Measurements from ENCODE around the gene JUNB. TPM values are rescaled to one million over a fixed set of nuclear protein-coding genes. Genes with fewer than 3 reads are reported as not detected.

JUNB gene
- total and polyA plus RNA-seq, 2 of the 13 experiments (the other 11 are each of a cell fraction or from before 2014, with no cell fraction given) = 7.7 to 8.2 TPM

GRCh38 chr19:12791345-12792050, at the start of gene JUNB (continued):
- TF ChIP-seq, protein P1, sequence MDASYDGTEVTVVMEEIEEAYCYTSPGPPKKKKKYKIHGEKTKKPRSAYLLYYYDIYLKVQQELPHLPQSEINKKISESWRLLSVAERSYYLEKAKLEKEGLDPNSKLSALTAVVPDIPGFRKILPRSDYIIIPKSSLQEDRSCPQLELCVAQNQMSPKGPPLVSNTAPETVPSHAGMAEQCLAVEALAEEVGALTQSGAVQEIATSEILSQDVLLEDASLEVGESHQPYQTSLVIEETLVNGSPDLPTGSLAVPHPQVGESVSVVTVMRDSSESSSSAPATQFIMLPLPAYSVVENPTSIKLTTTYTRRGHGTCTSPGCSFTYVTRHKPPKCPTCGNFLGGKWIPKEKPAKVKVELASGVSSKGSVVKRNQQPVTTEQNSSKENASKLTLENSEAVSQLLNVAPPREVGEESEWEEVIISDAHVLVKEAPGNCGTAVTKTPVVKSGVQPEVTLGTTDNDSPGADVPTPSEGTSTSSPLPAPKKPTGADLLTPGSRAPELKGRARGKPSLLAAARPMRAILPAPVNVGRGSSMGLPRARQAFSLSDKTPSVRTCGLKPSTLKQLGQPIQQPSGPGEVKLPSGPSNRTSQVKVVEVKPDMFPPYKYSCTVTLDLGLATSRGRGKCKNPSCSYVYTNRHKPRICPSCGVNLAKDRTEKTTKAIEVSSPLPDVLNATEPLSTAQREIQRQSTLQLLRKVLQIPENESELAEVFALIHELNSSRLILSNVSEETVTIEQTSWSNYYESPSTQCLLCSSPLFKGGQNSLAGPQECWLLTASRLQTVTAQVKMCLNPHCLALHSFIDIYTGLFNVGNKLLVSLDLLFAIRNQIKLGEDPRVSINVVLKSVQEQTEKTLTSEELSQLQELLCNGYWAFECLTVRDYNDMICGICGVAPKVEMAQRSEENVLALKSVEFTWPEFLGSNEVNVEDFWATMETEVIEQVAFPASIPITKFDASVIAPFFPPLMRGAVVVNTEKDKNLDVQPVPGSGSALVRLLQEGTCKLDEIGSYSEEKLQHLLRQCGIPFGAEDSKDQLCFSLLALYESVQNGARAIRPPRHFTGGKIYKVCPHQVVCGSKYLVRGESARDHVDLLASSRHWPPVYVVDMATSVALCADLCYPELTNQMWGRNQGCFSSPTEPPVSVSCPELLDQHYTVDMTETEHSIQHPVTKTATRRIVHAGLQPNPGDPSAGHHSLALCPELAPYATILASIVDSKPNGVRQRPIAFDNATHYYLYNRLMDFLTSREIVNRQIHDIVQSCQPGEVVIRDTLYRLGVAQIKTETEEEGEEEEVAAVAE (CRISPR knock-in tag; IDR thresholded peaks at IDR 0.05; ENCODE audit: borderline replicate concordance) = peak; percentile 88; the same call in 1 of the 2 replicates
- TF ChIP-seq, protein P2, sequence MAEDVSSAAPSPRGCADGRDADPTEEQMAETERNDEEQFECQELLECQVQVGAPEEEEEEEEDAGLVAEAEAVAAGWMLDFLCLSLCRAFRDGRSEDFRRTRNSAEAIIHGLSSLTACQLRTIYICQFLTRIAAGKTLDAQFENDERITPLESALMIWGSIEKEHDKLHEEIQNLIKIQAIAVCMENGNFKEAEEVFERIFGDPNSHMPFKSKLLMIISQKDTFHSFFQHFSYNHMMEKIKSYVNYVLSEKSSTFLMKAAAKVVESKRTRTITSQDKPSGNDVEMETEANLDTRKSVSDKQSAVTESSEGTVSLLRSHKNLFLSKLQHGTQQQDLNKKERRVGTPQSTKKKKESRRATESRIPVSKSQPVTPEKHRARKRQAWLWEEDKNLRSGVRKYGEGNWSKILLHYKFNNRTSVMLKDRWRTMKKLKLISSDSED (CRISPR knock-in tag; IDR thresholded peaks at IDR 0.05) = 0 out of 2 replicates have a peak, but pooled peaks have one; percentile 67
- TF ChIP-seq E2F1 (CRISPR knock-in tag; IDR thresholded peaks at IDR 0.05) (no peak), HNF1A (IDR thresholded peaks at IDR 0.05; ENCODE audit: low read depth) (no peak), HNF1A (CRISPR knock-in tag; IDR thresholded peaks at IDR 0.05; ENCODE audit: borderline replicate concordance) (peak; percentile 61; the same call in 1 of the 2 replicates), PTBP1 (IDR thresholded peaks at IDR 0.05; ENCODE audit: low read depth, low read length, poor library complexity, severe bottlenecking) (peak; percentile 53), DNMT1 (CRISPR knock-in tag; IDR thresholded peaks at IDR 0.05) (peak; percentile 86), ZNF180 (CRISPR knock-in tag; IDR thresholded peaks at IDR 0.05; ENCODE audit: borderline replicate concordance, low read depth) (no peak), HOXA3 (CRISPR knock-in tag; IDR thresholded peaks at IDR 0.05) (peak; percentile 83), TEAD3 (CRISPR knock-in tag; optimal IDR thresholded peaks at IDR 0.05; ENCODE audit: borderline replicate concordance) (peak; percentile 12), POGZ (CRISPR knock-in tag; IDR thresholded peaks at IDR 0.05) (peak; percentile 46; the same call in 1 of the 2 replicates), ZNF30 (CRISPR knock-in tag; IDR thresholded peaks at IDR 0.05) (no peak), ESRRA (CRISPR knock-in tag; IDR thresholded peaks at IDR 0.05; ENCODE audit: low read depth) (no peak; the same call in 1 of the 2 replicates), ZNF432 (CRISPR knock-in tag; IDR thresholded peaks at IDR 0.05; ENCODE audit: borderline replicate concordance) (no peak), HDAC1 (CRISPR knock-in tag; IDR thresholded peaks at IDR 0.05) (peak; percentile 98)
- TF ChIP-seq, protein P3, sequence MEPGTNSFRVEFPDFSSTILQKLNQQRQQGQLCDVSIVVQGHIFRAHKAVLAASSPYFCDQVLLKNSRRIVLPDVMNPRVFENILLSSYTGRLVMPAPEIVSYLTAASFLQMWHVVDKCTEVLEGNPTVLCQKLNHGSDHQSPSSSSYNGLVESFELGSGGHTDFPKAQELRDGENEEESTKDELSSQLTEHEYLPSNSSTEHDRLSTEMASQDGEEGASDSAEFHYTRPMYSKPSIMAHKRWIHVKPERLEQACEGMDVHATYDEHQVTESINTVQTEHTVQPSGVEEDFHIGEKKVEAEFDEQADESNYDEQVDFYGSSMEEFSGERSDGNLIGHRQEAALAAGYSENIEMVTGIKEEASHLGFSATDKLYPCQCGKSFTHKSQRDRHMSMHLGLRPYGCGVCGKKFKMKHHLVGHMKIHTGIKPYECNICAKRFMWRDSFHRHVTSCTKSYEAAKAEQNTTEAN (CRISPR knock-in tag; conservative IDR thresholded peaks at IDR 0.05) = no peak

Measured in HepG2 (cell line).